Left hindlimb (tissue), 1 donor: ENCODE data around the gene KCTD13.
"Not testable (repeated sequence)": the region's sequence is repeated elsewhere in the genome, so short reads cannot be mapped to it uniquely, and the experiment has no call there.

Experiments used
- DNase-seq: peaks from one replicate; pipeline ENCODE4 v3.0.0-alpha.2; 2018

KCTD13 gene

GRCh38 chr16:29943846-29944799 is 18.1 kb upstream of the KCTD13 start:
- peak; percentile 72 for DNase-seq

GRCh38 chr16:29940656-29941055 is 14.6 kb upstream of the KCTD13 start:
- no peak for DNase-seq

GRCh38 chr16:29931750-29932149 is 5.7 kb upstream of the KCTD13 start:
- DNase-seq: not testable (repeated sequence)

GRCh38 chr16:29927070-29927905 is 1.3 kb upstream of the KCTD13 start:
- DNase-seq: no peak

- DNase-seq: no peak
Measured at GRCh38 chr16:29926711-29927052, 656 bp upstream of the KCTD13 start.

- no peak for DNase-seq
Measured at GRCh38 chr16:29925105-29925756, 795 bp downstream of the KCTD13 start.

- DNase-seq: no peak
Measured at GRCh38 chr16:29922986-29923501, 3.0 kb downstream of the KCTD13 start.

- DNase-seq: no peak
Measured at GRCh38 chr16:29922326-29922725, 3.7 kb downstream of the KCTD13 start.

- DNase-seq: no peak
Measured at GRCh38 chr16:29921034-29921385, 5.0 kb downstream of the KCTD13 start.

- DNase-seq: no peak
Measured at GRCh38 chr16:29920288-29921033, 5.6 kb downstream of the KCTD13 start.

GRCh38 chr16:29916979-29917378 is 9.0 kb downstream of the KCTD13 start:
- no peak for DNase-seq

- no peak for DNase-seq
Measured at GRCh38 chr16:29915590-29916247, 10.3 kb downstream of the KCTD13 start.

- no peak for DNase-seq
Measured at GRCh38 chr16:29913514-29913913, 12.5 kb downstream of the KCTD13 start.

GRCh38 chr16:29912087-29912486 is 13.9 kb downstream of the KCTD13 start:
- DNase-seq: no peak

GRCh38 chr16:29911676-29912010 is 14.4 kb downstream of the KCTD13 start:
- no peak for DNase-seq

- DNase-seq: no peak
Measured at GRCh38 chr16:29910819-29911675, 15.0 kb downstream of the KCTD13 start.

- not testable (repeated sequence) for DNase-seq
Measured at GRCh38 chr16:29909851-29910250, 16.2 kb downstream of the KCTD13 start.

- no peak for DNase-seq
Measured at GRCh38 chr16:29909391-29909790, 16.6 kb downstream of the KCTD13 start.

- DNase-seq: no peak
Measured at GRCh38 chr16:29908719-29909220, 17.3 kb downstream of the KCTD13 start.

GRCh38 chr16:29907973-29908372 is 18.1 kb downstream of the KCTD13 start:
- no peak for DNase-seq
